Tibial nerve (tissue), 4 donors: ENCODE results near the gene FSTL4.

Experiments used
- CTCF ChIP-seq, 5 experiments: fragments of 200-600 bp in 3 of 5; fragments of 450-650 bp in 2 of 5; sonication (generic) in 3 of 5; IDR thresholded peaks; one replicate each; pipeline ENCODE4 v1.5.1; 2016 to 2019; ENCODE audit warnings: antibody characterized with exemption in 5 of 5, mild to moderate bottlenecking in 3 of 5, moderate library complexity in 2 of 5
- EP300 ChIP-seq, 2 donors: sonication (generic); formaldehyde crosslinking; IDR thresholded peaks; one replicate each; pipeline ENCODE4 v1.6.1; 2017; ENCODE audit warnings: antibody characterized with exemption in 2 of 2, mild to moderate bottlenecking in 1 of 2
- POLR2A ChIP-seq, 2 donors: fragments of 450-650 bp; IDR thresholded peaks; one replicate each; pipeline ENCODE4 v1.6.1; 2017; ENCODE audit warnings: antibody characterized with exemption in 2 of 2, mild to moderate bottlenecking in 2 of 2, moderate library complexity in 2 of 2

GRCh38 chr5:133423618-133424282 lies 188.6 kb downstream of the FSTL4 start:
- TF ChIP-seq CTCF (IDR thresholded peaks at IDR 0.05) (peak; percentile 73 to 89 (median 86)), POLR2A (IDR thresholded peaks at IDR 0.05) (no peak), EP300 (IDR thresholded peaks at IDR 0.05) (no peak)
